Smooth muscle cell (in vitro differentiated cells): Measurements from ENCODE around the gene ECT2. TPM values are rescaled to one million over a fixed set of nuclear protein-coding genes. Genes with fewer than 3 reads are reported as not detected.

Source experiments
- DNase-seq: peaks from one replicate; lab custom pipeline; 2025; ENCODE audit not compliant: unreplicated experiment; lab: John Stamatoyannopoulos, UW
- H2AFZ ChIP-seq: fragments of 200-600 bp; sonication (generic); 2 replicates; pipeline ENCODE4 v1.6.0; 2016; ENCODE audit warnings: antibody characterized with exemption, low read depth, mild to moderate bottlenecking
- H3F3A ChIP-seq: fragments of 200-600 bp; sonication (generic); 2 replicates; pipeline ENCODE4 v1.6.0; 2017; ENCODE audit warnings: antibody characterized with exemption, low read depth
- H3K27ac ChIP-seq: fragments of 200-600 bp; sonication (generic); 2 replicates; pipeline ENCODE4 v1.5.1; 2016; ENCODE audit warnings: low read depth, mild to moderate bottlenecking
- H3K27me3 ChIP-seq: fragments of 200-600 bp; sonication (generic); 2 replicates; pipeline ENCODE4 v1.6.1; 2016; ENCODE audit warnings: low read depth, mild to moderate bottlenecking
- H3K36me3 ChIP-seq: fragments of 200-600 bp; sonication (generic); 2 replicates; pipeline ENCODE4 v1.5.1; 2016; ENCODE audit warnings: low read depth
- H3K4me1 ChIP-seq: fragments of 200-600 bp; sonication (generic); 2 replicates; pipeline ENCODE4 v1.5.1; 2016; ENCODE audit warnings: low read depth
- H3K4me2 ChIP-seq: fragments of 200-600 bp; sonication (generic); 2 replicates; pipeline ENCODE4 v1.6.0; 2016; ENCODE audit warnings: mild to moderate bottlenecking
- H3K4me3 ChIP-seq: fragments of 200-600 bp; sonication (generic); 2 replicates; pipeline ENCODE4 v1.5.1; 2016; ENCODE audit warnings: mild to moderate bottlenecking
- H3K79me2 ChIP-seq: fragments of 200-600 bp; sonication (generic); 2 replicates; pipeline ENCODE4 v1.6.0; 2016; ENCODE audit warnings: low read depth, mild to moderate bottlenecking
- H3K9ac ChIP-seq: fragments of 200-600 bp; sonication (generic); 2 replicates; pipeline ENCODE4 v1.6.0; 2016; ENCODE audit warnings: low read depth
- H3K9me3 ChIP-seq: fragments of 200-600 bp; sonication (generic); replicated peaks from 2 replicates; pipeline ENCODE4 v1.5.1; 2016; ENCODE audit warnings: low read depth
- H4K20me1 ChIP-seq: fragments of 200-600 bp; sonication (generic); 2 replicates; pipeline ENCODE4 v1.6.0; 2016; ENCODE audit warnings: low read depth
- CTCF ChIP-seq: fragments of 200-600 bp; sonication (generic); IDR thresholded peaks from 2 replicates; pipeline ENCODE4 v1.5.1; 2017; ENCODE audit warnings: borderline replicate concordance, mild to moderate bottlenecking, antibody characterized with exemption; ENCODE audit not compliant: insufficient read depth, poor library complexity, severe bottlenecking
- WGBS: methylation state at CpG from one replicate; pipeline ENCODE4 v1.1.7; 2016; ENCODE audit warnings: low lambda C conversion rate; 5-methylcytosine and 5-hydroxymethylcytosine counted together
- polyA plus RNA-seq: library from polyadenylated mRNA; unstranded; fragments of >200 nt; fragmentation: Nextera tagmentation; extraction: Ambion mirVana; gene quantifications from 2 replicates; pipeline ENCODE4 v1.2.1, GENCODE V29; 2016
- total RNA-seq: library from RNA; depleted of rRNA; stranded (reverse); fragments of >200 nt; gene quantifications from 2 replicates; pipeline ENCODE4 v1.2.3, GENCODE V29; 2014

The ECT2 gene
- total and polyA plus RNA-seq, 2 experiments from 2014 or later: 10.9 to 32.1 TPM

- peak; percentile 60 for TF ChIP-seq CTCF
- no peak for DNase-seq
- Histone ChIP-seq H3F3A (no peaks in the 10 kb centered on the region), H4K20me1 (no peaks in the 10 kb centered on the region), H3K79me2 (no peaks in the 10 kb centered on the region), H2AFZ (no peak overlapping the region), H3K27ac (no peak overlapping the region), H3K36me3 (peaks cover 5% of the 10 kb centered on the region), H3K4me3 (no peak overlapping the region), H3K9ac (no peak overlapping the region), H3K4me1 (no peaks in the 10 kb centered on the region), H3K9me3 (no peaks in the 10 kb centered on the region), H3K27me3 (no peaks in the 10 kb centered on the region), H3K4me2 (no peak overlapping the region)
- 71% methylated on average over 4 of the region's 4 CpGs for WGBS
Observed at GRCh38 chr3:172808969-172809546, 58.5 kb downstream of the ECT2 start.

DNA sequence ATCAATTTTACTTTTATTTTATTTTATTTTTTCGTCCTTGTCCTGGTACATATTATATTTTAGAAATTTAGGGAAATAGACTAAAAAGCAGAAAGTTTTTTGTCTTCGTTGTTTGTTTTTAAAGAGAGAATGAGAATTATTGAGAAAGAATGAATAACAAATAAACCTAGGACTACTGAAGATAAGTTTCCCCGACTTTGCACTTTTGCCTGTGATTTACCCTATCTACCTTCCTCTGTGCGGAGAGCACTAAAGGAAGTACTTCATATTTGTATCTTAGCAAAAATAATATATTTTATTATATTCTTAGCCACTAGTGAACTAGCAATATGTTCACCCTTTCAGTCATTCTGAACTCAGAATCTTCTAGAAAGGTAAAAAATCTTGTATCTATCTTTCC is 60.6 kb downstream of the ECT2 start:
- no peaks in the 10 kb centered on the region for H3K27me3 ChIP-seq
- no peak overlapping the region for H3K27ac ChIP-seq
- WGBS: 96% methylated on average over 4 of the region's 4 CpGs
- H3K9me3 ChIP-seq: no peaks in the 10 kb centered on the region
- no peak overlapping the region for H3K4me2 ChIP-seq
- no peaks in the 10 kb centered on the region for H3K4me1 ChIP-seq
- no peaks in the 10 kb centered on the region for H3F3A ChIP-seq
- H3K36me3 ChIP-seq: peaks cover 5% of the 10 kb centered on the region
- no peaks in the 10 kb centered on the region for H4K20me1 ChIP-seq
- TF ChIP-seq CTCF: no peak
- H3K79me2 ChIP-seq: no peaks in the 10 kb centered on the region
- no peak overlapping the region for H3K9ac ChIP-seq
- H2AFZ ChIP-seq: no peak overlapping the region
- DNase-seq: no peak
- H3K4me3 ChIP-seq: no peak overlapping the region

DNA sequence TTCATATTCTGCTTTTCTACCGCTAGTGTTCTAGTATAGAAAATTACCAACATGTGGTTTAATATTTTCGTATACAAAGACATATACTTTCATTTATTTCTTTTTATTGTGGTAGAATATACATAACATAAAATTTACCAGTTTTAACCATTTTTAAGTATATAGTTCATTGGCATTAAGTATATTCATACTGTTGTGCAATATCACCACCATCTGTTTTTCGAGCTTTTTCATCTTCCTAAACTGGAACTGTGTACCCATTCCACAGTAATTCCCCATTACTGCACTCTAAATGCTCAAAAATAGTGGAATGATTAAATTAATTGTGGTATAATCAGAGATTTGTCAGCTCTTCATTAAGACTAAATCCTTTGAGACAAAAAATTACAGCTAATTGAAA is 62.9 kb downstream of the ECT2 start:
- H2AFZ ChIP-seq: no peak overlapping the region
- no peak overlapping the region for H3K9ac ChIP-seq
- 97% methylated on average over 3 of the region's 3 CpGs for WGBS
- H3K27ac ChIP-seq: no peak overlapping the region
- no peaks in the 10 kb centered on the region for H3K4me1 ChIP-seq
- H3K9me3 ChIP-seq: no peaks in the 10 kb centered on the region
- TF ChIP-seq CTCF: no peak
- H3K27me3 ChIP-seq: no peaks in the 10 kb centered on the region
- no peaks in the 10 kb centered on the region for H3K36me3 ChIP-seq
- H4K20me1 ChIP-seq: no peaks in the 10 kb centered on the region
- H3K79me2 ChIP-seq: no peaks in the 10 kb centered on the region
- DNase-seq: no peak
- H3F3A ChIP-seq: no peaks in the 10 kb centered on the region
- H3K4me3 ChIP-seq: no peak overlapping the region
- H3K4me2 ChIP-seq: no peak overlapping the region

- no peak overlapping the region for H3K4me3 ChIP-seq
- TF ChIP-seq CTCF: no peak
- WGBS: 94% methylated on average over 1 of the region's 1 CpG
- H3K9me3 ChIP-seq: no peaks in the 10 kb centered on the region
- H3F3A ChIP-seq: no peaks in the 10 kb centered on the region
- H3K27me3 ChIP-seq: no peaks in the 10 kb centered on the region
- no peaks in the 10 kb centered on the region for H3K4me1 ChIP-seq
- H4K20me1 ChIP-seq: no peaks in the 10 kb centered on the region
- H3K4me2 ChIP-seq: no peak overlapping the region
- no peaks in the 10 kb centered on the region for H3K79me2 ChIP-seq
- H3K27ac ChIP-seq: no peak overlapping the region
- H2AFZ ChIP-seq: no peak overlapping the region
- no peaks in the 10 kb centered on the region for H3K36me3 ChIP-seq
- no peak overlapping the region for H3K9ac ChIP-seq
- DNase-seq: no peak
Observed at GRCh38 chr3:172814738-172815137, 64.2 kb downstream of the ECT2 start.
